ENCODE measurements around the gene GTF3A. TPM values are rescaled to one million over a fixed set of nuclear protein-coding genes. Genes with fewer than 3 reads are reported as not detected.

The GTF3A gene
- total RNA-seq, 2 donors from 2014 or later = 54.7 to 94.2 TPM

- DNase-seq (no peak), ATAC-seq (no peak)
- H3K27ac ChIP-seq = no peak overlapping the region
- no peaks in the 10 kb centered on the region for H3K36me3 ChIP-seq (replicated peaks in 1 of 2; ENCODE audit: insufficient read depth in 1 of 2, low read depth in 2 of 2)
- no peak overlapping the region for H3K4me3 ChIP-seq
- no peaks in the 10 kb centered on the region for H3K9me3 ChIP-seq
- intact Hi-C loops (cut with DNase I) = no loop called here
- TF ChIP-seq POLR2A (IDR thresholded peaks at IDR 0.05) = no peak
- TF ChIP-seq CTCF (IDR thresholded peaks at IDR 0.05) = no peak
- H3K27me3 ChIP-seq = no peaks in the 10 kb centered on the region
- peaks cover 23% of the 10 kb centered on the region for H3K4me1 ChIP-seq
- WGBS, 2 donors = 79% methylated on average over 8 of the region's 8 CpGs
These were observed 3.1 kb upstream of the GTF3A start for GRCh38 chr13:27421101-27421871.

- Histone ChIP-seq H3K27ac (peak overlapping the region in 1 of 4 donors; percentile 86), H3K27me3 (no peaks in the 10 kb centered on the region), H3K4me3 (no peak overlapping the region), H3K36me3 (replicated peaks in 1 of 2; ENCODE audit: insufficient read depth in 1 of 2, low read depth in 2 of 2) (no peaks in the 10 kb centered on the region), H3K4me1 (peaks cover 38% of the 10 kb centered on the region), H3K9me3 (no peaks in the 10 kb centered on the region)
- TF ChIP-seq POLR2A (IDR thresholded peaks at IDR 0.05) (no peak), CTCF (IDR thresholded peaks at IDR 0.05) (no peak)
- ATAC-seq (no peak), DNase-seq (no peak)
- WGBS, 2 donors = 68 to 80% methylated on average over 7 of the region's 7 CpGs
- intact Hi-C loops (cut with DNase I) = no loop called here
These were observed 1.1 kb upstream of the GTF3A start for GRCh38 chr13:27423333-27423732.

GRCh38 chr13:27425158-27425917, 919 bp downstream of the GTF3A start:
- ATAC-seq (no peak), DNase-seq (no peak)
- Histone ChIP-seq H3K36me3 (replicated peaks in 1 of 2; ENCODE audit: insufficient read depth in 1 of 2, low read depth in 2 of 2) (peaks cover 0 to 2% of the 10 kb centered on the region in 2 donors), H3K27ac (peak overlapping the region; percentile 86 to 96 (median 92)), H3K27me3 (no peaks in the 10 kb centered on the region), H3K4me3 (peak overlapping the region in 1 of 2 donors; percentile 49), H3K4me1 (peaks cover 38% of the 10 kb centered on the region), H3K9me3 (no peaks in the 10 kb centered on the region)
- WGBS, 2 donors = 17 to 34% methylated on average over 9 to 13 of the region's 13 CpGs
- intact Hi-C loops (cut with DNase I) = no loop called here
- TF ChIP-seq CTCF (IDR thresholded peaks at IDR 0.05) (no peak), POLR2A (IDR thresholded peaks at IDR 0.05) (no peak)

GRCh38 chr13:27425918-27426630, 1.7 kb downstream of the GTF3A start:
- H3K27ac ChIP-seq = peak overlapping the region; percentile 86 to 96 (median 92)
- intact Hi-C loops (cut with DNase I) = no loop called here
- 7 to 8% methylated on average over 17 of the region's 17 CpGs for WGBS, 2 donors
- H3K9me3 ChIP-seq = no peaks in the 10 kb centered on the region
- ATAC-seq (peak; percentile 62), DNase-seq (peak; percentile 74 to 87 (median 79))
- H3K4me1 ChIP-seq = peaks cover 38% of the 10 kb centered on the region
- no peaks in the 10 kb centered on the region for H3K27me3 ChIP-seq
- H3K4me3 ChIP-seq = no peak overlapping the region
- H3K36me3 ChIP-seq (replicated peaks in 1 of 2; ENCODE audit: insufficient read depth in 1 of 2, low read depth in 2 of 2) = peaks cover 0 to 5% of the 10 kb centered on the region in 2 donors
- TF ChIP-seq CTCF (IDR thresholded peaks at IDR 0.05) (peak; percentile 34 to 87 (median 70)), POLR2A (IDR thresholded peaks at IDR 0.05) (peak in 2 of 3 donors; percentile 43 to 61)

All from body of pancreas (tissue), 4 donors.